Endodermal cell (in vitro differentiated cells): ENCODE data around the gene OSBPL8. TPM values are rescaled to one million over a fixed set of nuclear protein-coding genes. Genes with fewer than 3 reads are reported as not detected.

Experiments
- DNase-seq: peaks from one replicate; pipeline ENCODE4 v3.0.0-alpha.2; 2017
- H3K27ac ChIP-seq: 2 replicates; pipeline ENCODE4 v1.5.1; 2013; ENCODE audit warnings: mild to moderate bottlenecking, low read depth, low read length, moderate library complexity
- H3K27me3 ChIP-seq: 2 replicates; pipeline ENCODE4 v1.6.1; 2013; ENCODE audit warnings: mild to moderate bottlenecking, low read length, moderate library complexity; ENCODE audit not compliant: insufficient read depth, control insufficient read depth, poor library complexity, severe bottlenecking
- H3K36me3 ChIP-seq: 2 replicates; pipeline ENCODE4 v1.7.0; 2013; ENCODE audit warnings: mild to moderate bottlenecking, low read length, moderate library complexity; ENCODE audit not compliant: control insufficient read depth, insufficient read depth
- H3K4me1 ChIP-seq: one replicate; pipeline ENCODE4 v1.7.0; 2013; ENCODE audit warnings: low read length; ENCODE audit not compliant: control insufficient read depth, insufficient read depth
- H3K4me3 ChIP-seq: 2 replicates; pipeline ENCODE4 v1.5.1; 2013; ENCODE audit warnings: mild to moderate bottlenecking, low read length, moderate library complexity
- H3K9ac ChIP-seq: 2 replicates; pipeline ENCODE4 v1.6.1; 2013; ENCODE audit warnings: mild to moderate bottlenecking, low read length, moderate library complexity; ENCODE audit not compliant: poor library complexity, severe bottlenecking; ENCODE audit errors: extremely low read depth
- H3K9me3 ChIP-seq: 2 replicates; pipeline ENCODE4 v1.6.1; 2013; ENCODE audit warnings: mild to moderate bottlenecking, low read length, moderate library complexity; ENCODE audit not compliant: control insufficient read depth
- H3K27ac Mint-ChIP-seq: 2 replicates; pipeline ENCODE4 v1.8.0; 2020; ENCODE audit warnings: mixed read lengths
- H3K27me3 Mint-ChIP-seq: 2 replicates; pipeline ENCODE4 v1.8.0; 2021; ENCODE audit warnings: mild to moderate bottlenecking, mixed read lengths; ENCODE audit not compliant: insufficient read depth
- H3K36me3 Mint-ChIP-seq: 2 replicates; pipeline ENCODE4 v1.8.0; 2020; ENCODE audit warnings: low read depth, mixed read lengths
- H3K4me1 Mint-ChIP-seq: 2 replicates; pipeline ENCODE4 v1.8.0; 2020; ENCODE audit warnings: mixed read lengths
- H3K4me3 Mint-ChIP-seq: 2 replicates; pipeline ENCODE4 v1.8.0; 2020; ENCODE audit warnings: mild to moderate bottlenecking, moderate library complexity, mixed read lengths
- H3K9me3 Mint-ChIP-seq: 2 replicates; pipeline ENCODE4 v1.8.0; 2020; ENCODE audit warnings: mild to moderate bottlenecking, mixed read lengths
- WGBS, 2 experiments: methylation state at CpG; one replicate each; pipeline versions ENCODE4 v1.1.5 to v1.1.7; 2013; ENCODE audit warnings: missing lambda C conversion rate in 2 of 2, mixed read lengths in 1 of 2; ENCODE audit not compliant: insufficient coverage in 1 of 2, insufficient read length in 1 of 2; 5-methylcytosine and 5-hydroxymethylcytosine counted together
- total RNA-seq, 2 donors: library from RNA; stranded (reverse); fragmentation: NEBNext Ultra II Directional in 1 of 2; extraction: Animal tissue kit (Norgen Biotek cat#: 25700) in 1 of 2; gene quantifications; 2 replicates in 1 of 2; 3 replicates in 1 of 2; pipeline ENCODE4 v1.2.1, GENCODE V29; 2021
- TF ChIP-seq, protein P1 (sequence below): fragments of 200-600 bp; sonication (generic); conservative IDR thresholded peaks from 2 replicates; pipeline ENCODE4 v1.5.0; 2021; ENCODE audit warnings: antibody characterized with exemption, mild to moderate bottlenecking

The OSBPL8 gene
- total RNA-seq, 2 donors from 2014 or later: 44.0 to 58.8 TPM

GRCh38 chr12:76543813-76544347 lies 15.7 kb downstream of the OSBPL8 start:
- H3K36me3 Mint-ChIP-seq: no peaks in the 10 kb centered on the region
- H3K27ac ChIP-seq: no peak overlapping the region
- H3K9me3 Mint-ChIP-seq: no peaks in the 10 kb centered on the region
- H3K36me3 ChIP-seq: no peaks in the 10 kb centered on the region
- H3K4me3 ChIP-seq: no peak overlapping the region
- H3K4me1 Mint-ChIP-seq: peaks cover 46% of the 10 kb centered on the region
- no peaks in the 10 kb centered on the region for H3K27me3 ChIP-seq
- DNase-seq: no peak
- TF ChIP-seq, protein P1, sequence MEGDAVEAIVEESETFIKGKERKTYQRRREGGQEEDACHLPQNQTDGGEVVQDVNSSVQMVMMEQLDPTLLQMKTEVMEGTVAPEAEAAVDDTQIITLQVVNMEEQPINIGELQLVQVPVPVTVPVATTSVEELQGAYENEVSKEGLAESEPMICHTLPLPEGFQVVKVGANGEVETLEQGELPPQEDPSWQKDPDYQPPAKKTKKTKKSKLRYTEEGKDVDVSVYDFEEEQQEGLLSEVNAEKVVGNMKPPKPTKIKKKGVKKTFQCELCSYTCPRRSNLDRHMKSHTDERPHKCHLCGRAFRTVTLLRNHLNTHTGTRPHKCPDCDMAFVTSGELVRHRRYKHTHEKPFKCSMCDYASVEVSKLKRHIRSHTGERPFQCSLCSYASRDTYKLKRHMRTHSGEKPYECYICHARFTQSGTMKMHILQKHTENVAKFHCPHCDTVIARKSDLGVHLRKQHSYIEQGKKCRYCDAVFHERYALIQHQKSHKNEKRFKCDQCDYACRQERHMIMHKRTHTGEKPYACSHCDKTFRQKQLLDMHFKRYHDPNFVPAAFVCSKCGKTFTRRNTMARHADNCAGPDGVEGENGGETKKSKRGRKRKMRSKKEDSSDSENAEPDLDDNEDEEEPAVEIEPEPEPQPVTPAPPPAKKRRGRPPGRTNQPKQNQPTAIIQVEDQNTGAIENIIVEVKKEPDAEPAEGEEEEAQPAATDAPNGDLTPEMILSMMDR: no peak
- H3K4me1 ChIP-seq: no peaks in the 10 kb centered on the region
- H3K9ac ChIP-seq: no peak overlapping the region
- H3K27me3 Mint-ChIP-seq: no peaks in the 10 kb centered on the region
- H3K27ac Mint-ChIP-seq: no peak overlapping the region
- 90% methylated on average over 4 of the region's 4 CpGs; no CpG with 5 or more reads in 1 of the 2 experiments for WGBS, 2 experiments
- H3K9me3 ChIP-seq: no peaks in the 10 kb centered on the region
- H3K4me3 Mint-ChIP-seq: no peak overlapping the region

DNA sequence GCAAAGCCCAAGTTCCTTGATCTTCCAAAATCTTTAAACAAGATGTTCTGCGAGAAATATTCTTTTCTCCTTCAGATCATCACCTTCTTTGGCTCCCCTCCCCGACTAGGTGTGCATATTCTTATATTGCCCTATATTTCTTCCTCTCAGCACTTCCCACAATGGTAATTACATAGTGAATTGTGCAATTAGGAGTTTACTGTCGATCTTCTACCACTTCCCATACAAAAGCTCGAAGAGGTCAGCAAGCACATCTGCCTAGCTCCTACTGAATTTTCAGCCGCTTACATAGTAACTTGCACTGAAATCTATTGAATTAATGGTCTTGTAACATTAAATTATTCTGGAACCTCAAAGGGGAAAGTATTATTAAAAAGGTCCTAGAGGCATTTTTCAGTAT lies 16.7 kb downstream of the OSBPL8 start:
- H3K4me1 Mint-ChIP-seq: peaks cover 36% of the 10 kb centered on the region
- H3K27ac Mint-ChIP-seq: no peak overlapping the region
- Histone ChIP-seq H3K9ac (no peak overlapping the region), H3K4me3 (no peak overlapping the region), H3K4me1 (no peaks in the 10 kb centered on the region), H3K9me3 (no peaks in the 10 kb centered on the region), H3K27ac (no peak overlapping the region), H3K36me3 (no peaks in the 10 kb centered on the region), H3K27me3 (no peaks in the 10 kb centered on the region)
- H3K27me3 Mint-ChIP-seq: no peaks in the 10 kb centered on the region
- DNase-seq: no peak
- no peak overlapping the region for H3K4me3 Mint-ChIP-seq
- no peaks in the 10 kb centered on the region for H3K9me3 Mint-ChIP-seq
- TF ChIP-seq, protein P1: no peak
- WGBS, 2 experiments: 80 to 96% methylated on average over 1 to 5 of the region's 5 CpGs
- H3K36me3 Mint-ChIP-seq: no peaks in the 10 kb centered on the region

DNA sequence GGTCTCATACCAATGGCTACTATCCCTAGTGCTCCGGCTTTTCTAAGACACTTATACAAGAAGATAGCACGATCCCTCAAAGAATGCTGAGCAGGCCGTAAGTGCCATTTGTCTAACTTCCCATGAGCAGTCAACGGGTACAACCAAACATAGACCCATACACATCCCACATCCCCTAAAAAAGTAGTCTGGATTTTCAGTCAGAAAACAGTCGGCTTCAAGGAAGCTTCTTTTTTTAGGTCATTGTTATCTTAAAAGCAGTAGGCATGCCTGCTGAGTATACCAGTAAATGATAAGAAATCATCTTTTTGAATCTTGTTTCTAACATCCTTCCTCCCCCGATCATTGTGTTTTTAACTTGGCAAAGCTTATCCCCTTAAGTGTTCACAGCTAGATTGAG lies 19.8 kb downstream of the OSBPL8 start:
- Histone ChIP-seq H3K27ac (no peak overlapping the region), H3K4me1 (no peaks in the 10 kb centered on the region), H3K9me3 (peaks cover 8% of the 10 kb centered on the region), H3K4me3 (peak overlapping the region; percentile 8), H3K9ac (no peak overlapping the region), H3K27me3 (no peaks in the 10 kb centered on the region), H3K36me3 (no peaks in the 10 kb centered on the region)
- WGBS, 2 experiments: 80 to 86% methylated on average over 3 to 6 of the region's 6 CpGs
- no peak for DNase-seq
- H3K4me1 Mint-ChIP-seq: peaks cover 15% of the 10 kb centered on the region
- H3K36me3 Mint-ChIP-seq: peaks cover 10% of the 10 kb centered on the region
- H3K4me3 Mint-ChIP-seq: no peak overlapping the region
- no peaks in the 10 kb centered on the region for H3K27me3 Mint-ChIP-seq
- TF ChIP-seq, protein P1: no peak
- H3K27ac Mint-ChIP-seq: peak overlapping the region; percentile 16
- H3K9me3 Mint-ChIP-seq: peaks cover 8% of the 10 kb centered on the region
